SKM-1 (cell line): ENCODE measurements around the gene SVOP.
"Not testable (repeated sequence)": the region's sequence is repeated elsewhere in the genome, so short reads cannot be mapped to it uniquely, and the experiment has no call there.

ENCODE experiments used
- DNase-seq: peaks from one replicate; lab custom pipeline; 2025; ENCODE audit not compliant: unreplicated experiment; lab: John Stamatoyannopoulos, UW

Gene SVOP

GRCh38 chr12:109020796-109021380, at the start of gene SVOP:
Gene SVOP, minus strand, starts transcription at chr12:109021068. Its CDS starts 200 bp downstream, at chr12:109020868.
- DNase-seq: no peak

- DNase-seq: no peak
Observed at GRCh38 chr12:109069307-109070271, 48.7 kb upstream of the SVOP start.

- no peak for DNase-seq
Observed at GRCh38 chr12:109065853-109066193, 45.0 kb upstream of the SVOP start.

GRCh38 chr12:109065154-109065852, 44.4 kb upstream of the SVOP start:
- no peak for DNase-seq

- DNase-seq: no peak
Observed at GRCh38 chr12:109064143-109064542, 43.3 kb upstream of the SVOP start.

GRCh38 chr12:109058773-109059172, 37.9 kb upstream of the SVOP start:
- no peak for DNase-seq

- DNase-seq: no peak
Observed at GRCh38 chr12:109057376-109057775, 36.5 kb upstream of the SVOP start.

GRCh38 chr12:109056891-109057290, 36.0 kb upstream of the SVOP start:
- DNase-seq: no peak

- no peak for DNase-seq
Observed at GRCh38 chr12:109054520-109054919, 33.7 kb upstream of the SVOP start.

GRCh38 chr12:109054124-109054513, 33.3 kb upstream of the SVOP start:
- not testable (repeated sequence) for DNase-seq

GRCh38 chr12:109053382-109054123, 32.7 kb upstream of the SVOP start:
- DNase-seq: no peak

GRCh38 chr12:109052414-109053323, 31.8 kb upstream of the SVOP start, which contains the start of gene USP30:
Gene USP30, plus strand, starts transcription at chr12:109052576. Its CDS starts 103 bp downstream, at chr12:109052679.
- peak; percentile 48 for DNase-seq

- no peak for DNase-seq
Observed at GRCh38 chr12:109052097-109052413, 31.2 kb upstream of the SVOP start.

- DNase-seq: not testable (repeated sequence)
Observed at GRCh38 chr12:109049794-109050193, 28.9 kb upstream of the SVOP start.

GRCh38 chr12:109048706-109049105, 27.8 kb upstream of the SVOP start:
- not testable (repeated sequence) for DNase-seq

GRCh38 chr12:109047081-109047805, 26.4 kb upstream of the SVOP start:
- no peak for DNase-seq

- DNase-seq: no peak
Observed at GRCh38 chr12:109044241-109044640, 23.4 kb upstream of the SVOP start.

GRCh38 chr12:109036975-109037374, 16.1 kb upstream of the SVOP start:
- no peak for DNase-seq
